ENCODE results near the gene TMEFF1.

GRCh38 chr9:100474924-100475276 lies 2.0 kb downstream of the TMEFF1 start:
- TF ChIP-seq CTCF (optimal IDR thresholded peaks at IDR 0.05 in 1 of 3, IDR thresholded peaks at IDR 0.05 in 1 of 3, conservative IDR thresholded peaks at IDR 0.05 in 1 of 3; ENCODE audit: extremely low read depth in 1 of 3, insufficient read depth in 2 of 3, low read length in 3 of 3) = no peak
- no peak for TF ChIP-seq EZH2 (IDR thresholded peaks at IDR 0.05; ENCODE audit: low read length)
